Body of pancreas (tissue), 4 donors: ENCODE data around the gene RGS5.

Source experiments
- CTCF ChIP-seq, 7 experiments: fragments of 450-650 bp in 4 of 7; fragments of 200-600 bp in 3 of 7; sonication (generic) in 3 of 7; IDR thresholded peaks; one replicate each; pipeline ENCODE4 v1.5.1; 2016 to 2019; ENCODE audit warnings: antibody characterized with exemption in 7 of 7
- POLR2A ChIP-seq, 3 donors: fragments of 450-650 bp; IDR thresholded peaks; one replicate each; pipeline ENCODE4 v1.6.1; 2016; ENCODE audit warnings: antibody characterized with exemption in 3 of 3, mild to moderate bottlenecking in 2 of 3

- TF ChIP-seq CTCF (IDR thresholded peaks at IDR 0.05), result peak in 3 of 7 experiments; percentile 4 to 17 (median 10)
- no peak for TF ChIP-seq POLR2A (IDR thresholded peaks at IDR 0.05)
Measured at GRCh38 chr1:163170975-163171676, 31.6 kb downstream of the RGS5 start.
